GM19468 (cell line): ENCODE data around the gene IL1RAP.

Experiments
- ATAC-seq: cut with Tn5 transposase; IDR thresholded peaks from one replicate; pipeline ENCODE4 v1.9.1; 2021; ENCODE audit warnings: mild to moderate bottlenecking, moderate library complexity, moderate number of reproducible peaks; ENCODE audit not compliant: unreplicated experiment; ENCODE audit errors: extremely low read depth

Gene IL1RAP

GRCh38 chr3:190695225-190695624 is 181.3 kb downstream of the IL1RAP start:
- ATAC-seq: no peak

GRCh38 chr3:190695994-190696393 is 182.1 kb downstream of the IL1RAP start:
- no peak for ATAC-seq

GRCh38 chr3:190696777-190697501 is 183.1 kb downstream of the IL1RAP start:
- ATAC-seq: no peak

- no peak for ATAC-seq
Measured at GRCh38 chr3:190697502-190697830, 183.6 kb downstream of the IL1RAP start.

- ATAC-seq: no peak
Measured at GRCh38 chr3:190697901-190698300, 184.0 kb downstream of the IL1RAP start.

- ATAC-seq: no peak
Measured at GRCh38 chr3:190699776-190700175, 185.9 kb downstream of the IL1RAP start.

- no peak for ATAC-seq
Measured at GRCh38 chr3:190701096-190701532, 187.2 kb downstream of the IL1RAP start.

- ATAC-seq: no peak
Measured at GRCh38 chr3:190706582-190706981, 192.7 kb downstream of the IL1RAP start.
